ENCODE results near the gene ANKRD2.
"Not testable (repeated sequence)": the region's sequence is repeated elsewhere in the genome, so short reads cannot be mapped to it uniquely, and the experiment has no call there.

The ANKRD2 gene, protein sequence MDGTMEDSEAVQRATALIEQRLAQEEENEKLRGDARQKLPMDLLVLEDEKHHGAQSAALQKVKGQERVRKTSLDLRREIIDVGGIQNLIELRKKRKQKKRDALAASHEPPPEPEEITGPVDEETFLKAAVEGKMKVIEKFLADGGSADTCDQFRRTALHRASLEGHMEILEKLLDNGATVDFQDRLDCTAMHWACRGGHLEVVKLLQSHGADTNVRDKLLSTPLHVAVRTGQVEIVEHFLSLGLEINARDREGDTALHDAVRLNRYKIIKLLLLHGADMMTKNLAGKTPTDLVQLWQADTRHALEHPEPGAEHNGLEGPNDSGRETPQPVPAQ

DNA sequence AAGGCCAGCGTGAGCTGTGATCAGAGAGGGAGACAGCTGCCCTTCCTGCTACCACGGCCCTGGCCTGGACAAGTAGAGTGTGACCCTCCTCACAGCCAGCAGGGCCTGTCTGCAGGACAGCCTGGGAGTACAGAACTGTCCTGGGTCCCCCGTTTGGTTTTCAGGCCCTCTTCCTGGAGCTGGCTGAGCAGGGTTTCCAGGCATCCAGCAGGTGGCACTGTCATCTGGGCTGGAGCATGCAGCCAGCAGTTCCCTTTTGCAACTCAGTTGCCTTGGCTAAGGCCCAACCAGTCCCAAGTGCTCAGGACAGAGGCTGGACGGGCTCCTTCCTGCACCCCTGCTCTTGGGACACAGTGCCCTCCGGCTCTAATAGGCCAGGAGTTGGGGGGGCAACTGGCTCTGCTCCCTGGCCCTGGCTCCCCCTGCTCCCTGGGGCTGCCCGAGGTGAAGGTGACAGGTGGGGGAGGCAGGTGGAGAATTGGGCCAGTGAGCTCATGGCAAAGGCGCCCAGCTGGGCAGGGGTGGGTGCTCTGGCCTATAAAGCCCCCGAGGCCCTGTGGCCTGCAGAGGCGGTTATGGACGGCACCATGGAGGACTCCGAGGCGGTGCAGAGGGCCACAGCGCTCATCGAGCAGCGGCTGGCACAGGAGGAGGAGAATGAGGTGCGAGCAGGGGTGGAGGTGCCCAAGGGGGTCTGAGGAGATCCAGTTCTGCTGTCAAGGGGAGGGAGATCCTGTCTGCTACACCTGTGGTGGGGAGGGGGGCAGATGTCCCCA, at the start of gene ANKRD2:
TSS of gene ANKRD2 (plus strand) at position 566 of the 776 bp plus-strand sequence. CDS start at position 576, 10 bp downstream.
- peak; percentile 31 to 54 (median 43) for DNase-seq (ENCODE audit: low read depth in 2 of 3, low spot score in 1 of 3)

DNA sequence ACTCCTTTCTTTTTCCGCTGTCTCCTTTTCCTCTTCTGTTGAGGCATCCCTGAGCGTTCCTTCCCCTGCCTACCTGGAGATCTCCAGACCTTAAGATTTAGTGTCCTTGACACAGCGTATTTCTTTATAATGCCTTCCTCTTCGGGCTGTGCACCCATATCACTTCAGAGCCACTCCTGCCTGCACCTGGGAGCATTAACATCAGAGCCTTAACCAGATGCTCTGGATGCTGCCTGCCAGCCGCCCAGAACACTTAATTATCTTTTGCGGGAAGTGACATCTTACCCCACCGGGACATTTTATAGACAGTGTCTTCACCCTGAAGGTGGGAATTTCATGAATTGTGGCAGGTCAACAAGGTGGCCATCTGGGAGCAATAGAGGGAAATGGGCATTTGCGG, 49.6 kb upstream of the ANKRD2 start:
- no peak for DNase-seq (ENCODE audit: low read depth in 2 of 3, low spot score in 1 of 3)

DNA sequence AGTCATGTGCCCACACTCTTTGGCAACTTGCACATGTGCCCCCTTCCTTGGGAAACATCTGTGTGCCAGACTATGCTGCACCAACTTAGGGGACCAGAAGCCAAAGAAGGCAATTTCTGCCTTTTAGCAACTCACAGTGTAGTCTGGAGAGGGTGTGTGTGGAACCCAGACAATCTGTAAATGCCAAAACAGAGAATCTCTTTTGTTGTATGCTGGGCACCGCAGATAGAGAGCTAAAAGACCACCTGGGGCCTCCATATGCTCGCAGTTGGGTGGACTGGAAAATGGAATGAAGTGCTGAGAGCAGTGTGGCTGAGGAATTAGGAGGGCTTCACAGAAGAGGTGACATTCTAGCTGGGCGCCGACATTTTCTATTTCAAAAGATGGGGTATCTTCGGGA, 47.5 kb upstream of the ANKRD2 start:
- no peak for DNase-seq (ENCODE audit: low read depth in 2 of 3, low spot score in 1 of 3)

DNA sequence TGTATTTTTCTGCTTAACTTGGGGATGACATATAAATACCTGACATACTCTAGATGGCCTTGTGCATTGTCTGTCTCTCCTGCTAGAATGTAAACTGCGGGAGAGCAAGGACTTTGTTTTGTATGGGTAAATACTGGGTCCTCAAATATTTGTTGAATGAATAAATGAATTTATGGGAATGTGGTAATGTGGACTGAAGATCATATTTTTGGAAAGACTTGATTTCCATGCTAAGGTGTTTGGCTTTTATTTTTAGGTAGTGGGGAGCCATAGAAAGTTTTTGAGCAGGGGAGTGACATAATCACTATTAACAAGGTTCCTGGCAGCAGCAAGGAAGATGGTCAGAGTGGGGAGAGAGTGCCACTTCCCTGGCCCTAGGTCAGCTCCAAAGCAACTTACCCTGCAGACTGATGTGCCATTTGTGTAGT, 46.9 kb upstream of the ANKRD2 start:
- no peak for DNase-seq (ENCODE audit: low read depth in 2 of 3, low spot score in 1 of 3)

DNA sequence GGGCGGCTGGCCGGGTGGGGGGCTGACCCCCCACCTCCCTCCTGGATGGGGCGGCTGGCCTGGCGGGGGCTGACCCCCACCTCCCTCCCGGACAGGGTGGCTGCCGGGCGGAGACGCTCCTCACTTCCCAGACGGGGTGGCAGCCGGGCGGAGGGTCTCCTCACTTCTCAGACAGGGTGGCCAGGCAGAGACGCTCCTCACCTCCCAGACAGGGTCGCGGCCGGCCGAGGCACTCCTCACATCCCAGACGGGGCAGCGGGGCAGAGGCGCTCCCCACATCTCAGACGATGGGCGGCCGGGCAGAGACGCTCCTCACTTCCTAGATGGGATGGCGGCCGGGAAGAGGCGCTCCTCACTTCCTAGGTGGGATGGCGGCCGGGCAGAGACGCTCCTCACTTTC, 43.7 kb upstream of the ANKRD2 start:
- DNase-seq (ENCODE audit: low read depth in 2 of 3, low spot score in 1 of 3), result not testable (repeated sequence)

DNA sequence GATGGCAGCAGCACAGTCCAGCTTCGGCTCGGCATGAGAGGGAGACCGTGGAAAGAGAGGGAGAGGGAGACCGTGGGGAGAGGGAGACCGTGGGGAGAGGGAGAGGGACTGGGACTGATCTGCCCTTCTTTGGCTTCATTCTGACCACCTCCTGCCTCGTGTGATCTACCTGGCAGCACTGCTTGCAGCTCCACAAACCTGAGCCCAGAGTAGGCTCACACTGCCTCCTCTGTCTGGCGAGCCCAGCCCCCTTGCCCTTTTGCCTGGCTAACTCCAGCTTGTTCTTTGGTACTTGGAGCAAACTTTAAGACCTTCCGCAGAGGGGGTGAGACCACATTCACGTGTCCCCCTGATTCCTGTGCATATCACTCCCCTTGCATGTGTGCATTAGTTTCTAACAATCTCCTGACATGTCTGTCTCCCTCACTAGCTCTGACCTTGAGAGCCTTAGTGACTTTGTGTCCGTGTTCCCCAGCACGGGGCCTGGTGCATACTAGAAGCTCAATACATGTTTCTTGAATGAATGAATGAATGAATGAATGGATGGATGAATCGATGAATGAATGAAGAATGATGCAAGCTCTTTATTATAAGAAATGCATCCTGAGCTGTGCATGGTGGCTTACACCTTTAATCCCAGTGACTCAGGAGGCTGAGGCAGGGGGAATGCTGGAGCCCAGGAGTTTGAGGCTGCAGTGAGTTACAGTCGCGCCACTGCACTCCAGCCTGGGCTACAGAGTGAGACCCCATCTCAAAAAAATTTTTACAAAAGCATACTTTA, 42.7 kb upstream of the ANKRD2 start:
- DNase-seq (ENCODE audit: low read depth in 2 of 3, low spot score in 1 of 3), result no peak

DNA sequence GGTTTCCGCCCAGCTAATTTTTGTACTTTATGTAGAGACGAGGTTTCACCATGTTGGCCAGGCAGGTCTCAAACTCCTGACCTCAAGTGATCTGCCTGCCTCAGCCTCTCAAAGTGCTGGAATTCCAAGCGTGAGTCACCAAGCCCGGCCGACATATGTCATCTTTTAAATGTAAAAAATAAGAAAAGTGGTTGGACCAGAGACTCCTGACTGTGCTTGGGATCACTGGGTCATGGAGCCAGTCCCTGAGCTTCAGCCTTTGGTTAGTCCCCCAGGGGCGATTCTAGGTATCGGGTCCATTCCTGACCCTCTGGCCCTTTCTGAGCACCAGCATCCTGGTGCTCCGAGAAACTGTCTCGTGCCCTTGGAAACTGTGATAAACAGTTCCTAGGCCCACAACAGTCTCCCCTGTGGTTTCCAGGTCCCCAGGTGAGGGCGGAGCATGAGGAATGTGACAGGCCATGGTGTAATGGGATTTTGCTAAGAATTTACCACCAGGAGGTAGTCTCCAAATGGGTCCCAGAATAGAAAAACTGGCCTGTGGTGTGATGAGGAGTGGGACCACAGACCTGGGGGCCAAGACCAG, 41.1 kb upstream of the ANKRD2 start:
- DNase-seq (ENCODE audit: low read depth in 2 of 3, low spot score in 1 of 3), result no peak

DNA sequence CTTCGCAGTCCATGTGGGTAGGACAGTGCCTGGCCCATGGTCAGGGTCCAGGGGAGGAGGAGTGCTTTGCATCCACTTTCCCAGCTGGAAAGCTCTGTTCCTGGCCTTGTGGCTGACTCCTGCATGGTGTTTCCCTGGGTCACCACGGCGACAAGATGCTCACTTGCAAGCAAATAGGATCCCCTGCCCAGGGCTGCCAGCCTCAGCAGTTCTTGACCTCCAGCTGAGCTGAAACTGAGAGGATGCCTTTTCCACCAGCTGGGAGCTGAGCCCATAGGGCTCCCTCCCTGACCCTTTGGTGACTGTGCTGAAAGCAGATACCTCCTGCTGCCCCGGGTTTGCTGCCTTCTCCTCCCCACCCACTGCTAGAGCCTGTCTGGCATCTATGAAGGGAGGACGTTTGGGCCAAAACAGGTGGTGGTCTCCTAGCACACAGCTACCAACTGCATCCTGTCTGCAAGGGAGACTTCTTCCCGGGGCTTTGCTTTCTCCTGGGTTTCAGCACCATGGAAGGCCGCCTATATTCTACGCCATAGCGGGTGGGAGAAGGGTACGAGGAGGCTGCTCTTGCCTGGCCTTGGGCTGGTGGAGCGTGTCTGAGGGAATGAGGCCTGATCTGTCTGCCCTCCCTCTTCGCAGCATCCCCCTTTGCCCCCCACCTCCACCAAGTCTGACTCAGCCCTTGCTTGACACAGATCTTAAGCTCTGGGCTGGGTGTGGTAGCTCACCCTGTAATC, 39.5 kb upstream of the ANKRD2 start:
- DNase-seq (ENCODE audit: low read depth in 2 of 3, low spot score in 1 of 3), result no peak

DNA sequence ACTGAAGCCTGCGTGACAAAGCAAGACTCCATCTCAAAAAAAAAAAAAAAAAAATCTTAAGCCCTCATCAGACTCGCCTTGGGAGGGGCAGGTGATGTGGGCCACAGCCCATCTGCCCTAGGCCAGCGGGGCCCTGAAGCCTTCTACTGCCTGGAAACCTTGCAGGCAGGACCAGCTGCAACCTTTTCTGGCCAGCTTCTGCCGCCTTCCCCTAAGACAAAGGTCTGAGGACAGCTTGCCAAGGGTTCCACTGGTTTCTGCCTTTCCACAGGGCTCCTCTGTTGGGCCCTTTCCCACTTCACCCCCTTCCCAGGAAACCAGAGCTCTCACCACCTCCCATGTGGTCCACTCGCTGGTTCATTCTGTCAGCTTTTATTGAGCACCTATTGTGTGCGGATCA, 38.7 kb upstream of the ANKRD2 start:
- no peak for DNase-seq (ENCODE audit: low read depth in 2 of 3, low spot score in 1 of 3)

DNA sequence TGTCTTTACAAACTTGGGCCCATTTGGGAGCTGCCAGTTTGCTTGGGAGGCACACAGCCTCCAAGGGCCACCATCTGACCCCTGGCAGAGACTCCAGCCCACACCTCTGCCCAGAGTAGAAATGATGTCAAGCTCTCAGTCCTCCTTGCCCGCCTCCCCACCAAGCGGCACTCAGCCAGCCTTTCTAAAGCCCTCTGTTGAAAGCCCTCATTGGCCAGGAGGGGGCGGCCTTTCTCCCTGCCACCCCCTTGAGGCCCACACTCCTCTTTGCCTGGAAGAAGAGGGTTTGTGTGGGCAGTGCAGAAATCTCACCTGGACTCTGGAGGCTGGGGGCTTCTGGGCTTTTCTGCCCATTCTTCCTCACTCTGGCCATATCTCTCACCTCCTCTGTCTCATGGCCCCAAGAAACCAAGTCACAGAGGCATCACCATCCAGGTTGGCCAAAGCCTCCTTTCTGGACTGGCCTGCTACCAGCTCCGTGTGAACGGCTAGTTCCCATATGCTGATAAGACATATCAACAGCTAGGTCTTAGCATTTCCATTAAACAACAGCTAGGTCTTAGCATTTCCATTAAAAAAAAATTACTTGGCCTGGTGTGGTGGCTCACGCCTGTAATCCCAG, 37.7 kb upstream of the ANKRD2 start:
- peak in 2 of 3 donors; percentile 26 to 38 for DNase-seq (ENCODE audit: low read depth in 2 of 3, low spot score in 1 of 3)

DNA sequence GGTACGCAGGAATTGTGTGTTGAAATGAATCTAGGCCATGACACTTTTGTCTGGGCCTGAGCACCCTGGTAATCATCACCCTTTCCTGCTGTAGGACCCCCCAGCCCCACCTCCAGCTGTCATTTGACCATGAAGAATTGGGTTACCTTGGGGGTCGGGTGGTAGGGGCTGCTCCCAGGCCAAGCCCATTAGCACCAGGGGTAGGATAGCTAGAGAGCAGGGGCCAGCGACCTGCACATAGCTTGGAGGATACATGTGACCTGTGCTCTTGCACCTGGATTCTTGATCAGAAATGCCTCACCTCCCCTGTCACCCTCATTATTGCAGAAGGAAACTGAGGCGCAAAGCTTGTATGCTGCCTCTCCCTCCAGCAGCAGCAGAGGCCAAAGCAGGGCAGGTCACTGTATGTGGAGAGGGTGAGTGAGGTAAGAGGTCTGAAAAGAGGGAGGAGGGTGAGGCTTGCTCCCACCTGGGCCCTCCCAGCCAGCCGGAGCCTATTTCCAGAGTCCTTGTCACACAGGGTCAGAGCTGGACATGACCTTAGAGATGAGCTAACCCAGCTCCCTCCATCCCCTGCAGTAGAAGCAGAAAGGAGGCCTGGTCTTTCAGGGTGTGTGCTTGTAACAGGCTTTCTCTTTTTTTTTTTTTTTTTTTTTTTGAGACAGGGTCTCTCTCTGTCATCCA, 35.3 kb upstream of the ANKRD2 start:
- no peak for DNase-seq (ENCODE audit: low read depth in 2 of 3, low spot score in 1 of 3)

DNA sequence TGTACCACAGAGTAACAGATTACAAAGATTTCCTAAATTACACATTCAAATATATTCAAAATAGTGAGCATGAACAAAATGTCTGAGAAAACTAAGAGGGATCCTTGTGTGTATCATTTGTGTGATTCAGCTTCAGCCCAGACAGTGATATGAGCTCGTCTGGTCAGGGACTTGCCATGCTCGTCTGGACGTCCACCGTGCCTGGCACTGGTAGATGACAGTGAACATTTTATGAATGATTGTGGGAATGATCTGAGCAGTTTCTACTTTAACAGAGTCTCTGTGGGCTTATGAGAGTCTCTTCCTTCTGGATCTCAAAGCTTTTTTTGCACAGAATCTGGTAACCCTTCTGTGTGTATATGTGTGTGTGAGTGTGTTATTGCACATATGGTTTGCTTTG, 34.2 kb upstream of the ANKRD2 start:
- no peak for DNase-seq (ENCODE audit: low read depth in 2 of 3, low spot score in 1 of 3)

DNA sequence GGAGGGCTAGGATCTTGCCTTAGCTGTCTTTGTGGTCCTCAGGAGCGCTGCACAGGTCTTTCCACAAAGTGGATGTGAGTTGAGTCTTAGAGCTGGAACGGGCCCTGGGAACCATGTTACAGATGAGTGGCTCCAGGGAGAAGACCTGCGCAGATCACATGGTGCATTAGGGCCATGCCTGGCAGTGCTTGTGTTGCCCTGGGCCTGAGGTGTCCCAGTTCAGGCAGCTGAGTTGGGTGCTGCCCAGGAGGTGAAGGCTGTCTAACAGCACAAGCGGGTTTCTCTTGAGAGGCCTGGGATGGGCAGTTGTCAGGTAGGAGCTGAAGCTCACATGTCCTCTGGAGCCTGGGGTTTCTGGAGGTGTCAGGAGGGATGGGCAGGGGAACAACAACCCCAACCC, 33.7 kb upstream of the ANKRD2 start:
- no peak for DNase-seq (ENCODE audit: low read depth in 2 of 3, low spot score in 1 of 3)

DNA sequence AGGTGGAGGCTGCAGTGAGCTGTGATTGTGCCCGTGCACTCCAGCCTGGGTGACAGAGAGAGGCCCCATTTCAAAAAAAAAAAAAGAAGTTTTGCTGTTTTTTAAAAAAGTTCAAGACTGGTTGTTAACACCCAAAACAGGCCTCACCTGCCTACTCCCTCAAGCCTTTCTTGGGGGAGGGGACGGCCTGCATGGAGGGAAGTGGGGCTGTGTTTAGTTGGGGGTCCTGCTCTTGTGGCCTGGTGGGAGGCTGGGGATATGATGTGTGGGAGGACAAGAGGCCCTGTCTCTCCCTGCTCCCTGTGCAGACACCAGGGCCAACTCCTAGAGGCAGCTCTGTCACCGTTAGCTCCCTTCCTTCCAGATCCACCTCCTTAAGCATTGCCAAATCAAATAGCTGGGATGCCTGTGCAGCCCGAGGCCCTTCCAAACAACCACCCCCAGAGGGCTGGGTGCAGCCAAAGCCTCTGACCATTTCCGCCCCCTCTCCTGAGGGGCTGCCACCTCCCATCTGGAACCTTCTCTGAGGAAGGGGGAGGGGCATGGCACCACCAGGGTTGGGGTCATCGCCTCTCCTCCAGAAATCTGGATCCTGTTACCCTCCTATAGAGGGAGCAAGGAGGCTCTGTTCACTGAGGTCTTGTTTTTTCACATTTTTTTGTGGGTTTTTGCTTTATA, 32.9 kb upstream of the ANKRD2 start:
- no peak for DNase-seq (ENCODE audit: low read depth in 2 of 3, low spot score in 1 of 3)

DNA sequence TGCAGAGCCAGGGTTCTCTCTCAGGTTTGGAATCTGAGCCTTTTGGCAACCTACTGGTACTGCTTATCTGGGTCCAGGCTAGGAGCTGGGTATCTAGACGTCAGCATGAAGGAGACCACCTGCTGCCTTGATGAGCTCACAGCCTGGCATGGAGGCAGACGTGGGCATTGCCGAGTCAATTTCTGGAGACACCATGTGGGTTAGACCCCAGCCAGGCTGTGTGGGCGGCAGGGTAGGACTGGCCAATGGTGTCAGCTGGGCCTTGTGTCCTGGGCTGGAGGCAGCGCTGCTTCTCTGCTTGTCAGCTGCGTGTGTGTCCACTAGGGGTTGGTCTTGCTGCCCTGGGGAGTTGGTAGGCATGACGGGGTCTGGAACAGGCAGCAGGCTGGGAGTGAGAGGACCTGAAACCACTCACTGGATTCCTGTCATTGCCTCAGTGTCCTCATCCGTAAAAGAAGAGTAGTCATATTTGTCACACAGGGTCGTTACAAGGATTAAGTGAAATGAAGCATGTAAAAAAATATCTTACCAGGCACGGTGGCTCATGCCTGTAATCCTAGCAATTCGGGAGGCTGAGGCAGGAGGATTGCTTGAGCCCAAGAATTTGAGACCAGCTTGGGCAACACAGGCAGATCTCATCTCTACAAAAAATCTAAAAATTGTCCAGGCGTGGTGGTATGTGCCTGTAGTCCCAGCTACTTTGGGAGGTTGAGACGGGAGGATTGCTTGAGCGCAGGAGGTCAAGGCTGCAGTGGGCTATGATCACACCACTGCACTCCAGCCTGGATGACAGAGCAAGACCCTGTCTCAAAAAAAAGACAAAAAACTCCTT, 31.7 kb upstream of the ANKRD2 start:
- no peak for DNase-seq (ENCODE audit: low read depth in 2 of 3, low spot score in 1 of 3)

DNA sequence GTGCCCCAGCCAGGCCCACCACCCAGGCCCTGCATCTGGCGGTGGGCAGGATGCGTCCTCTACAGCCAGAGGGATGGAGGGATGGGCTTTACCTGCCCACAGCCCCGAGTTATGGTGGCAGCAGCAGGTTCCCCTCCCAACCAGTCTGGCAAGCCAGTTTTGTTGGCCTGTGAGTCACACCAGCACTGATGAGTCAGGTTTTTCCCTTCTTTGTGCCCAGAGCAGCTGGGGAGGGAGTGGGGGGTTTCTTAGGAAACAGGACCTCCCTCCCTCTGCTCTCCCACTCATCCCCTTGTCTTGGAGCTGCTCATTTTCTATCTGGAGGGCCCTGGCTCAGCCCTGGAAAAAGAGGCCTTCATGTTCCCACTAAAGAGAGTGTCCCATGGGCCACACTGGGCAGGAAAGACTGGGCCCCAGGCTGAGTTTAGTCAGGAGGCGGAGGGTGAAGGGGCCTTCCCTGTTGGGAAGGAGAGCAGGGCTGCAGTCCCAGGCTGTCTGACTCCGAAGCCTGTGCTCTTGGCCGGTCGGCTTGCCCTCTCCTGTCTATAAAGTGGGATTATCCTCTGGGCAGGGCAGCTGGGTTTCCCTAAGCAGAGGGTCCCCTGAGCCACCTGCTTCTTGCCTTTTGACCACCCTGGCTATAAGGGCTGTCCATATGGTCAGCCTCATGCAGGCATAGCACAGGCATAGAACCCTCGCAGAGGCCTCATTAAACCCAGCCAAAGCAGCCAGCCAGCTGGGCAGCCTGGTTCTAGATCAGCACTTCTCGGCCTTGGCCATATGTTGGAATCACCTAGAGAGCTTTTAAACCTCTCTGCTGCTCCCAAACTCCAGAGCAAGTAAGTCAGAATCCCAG, 30.2 kb upstream of the ANKRD2 start:
- peak in 2 of 3 donors; percentile 12 to 32 for DNase-seq (ENCODE audit: low read depth in 2 of 3, low spot score in 1 of 3)

DNA sequence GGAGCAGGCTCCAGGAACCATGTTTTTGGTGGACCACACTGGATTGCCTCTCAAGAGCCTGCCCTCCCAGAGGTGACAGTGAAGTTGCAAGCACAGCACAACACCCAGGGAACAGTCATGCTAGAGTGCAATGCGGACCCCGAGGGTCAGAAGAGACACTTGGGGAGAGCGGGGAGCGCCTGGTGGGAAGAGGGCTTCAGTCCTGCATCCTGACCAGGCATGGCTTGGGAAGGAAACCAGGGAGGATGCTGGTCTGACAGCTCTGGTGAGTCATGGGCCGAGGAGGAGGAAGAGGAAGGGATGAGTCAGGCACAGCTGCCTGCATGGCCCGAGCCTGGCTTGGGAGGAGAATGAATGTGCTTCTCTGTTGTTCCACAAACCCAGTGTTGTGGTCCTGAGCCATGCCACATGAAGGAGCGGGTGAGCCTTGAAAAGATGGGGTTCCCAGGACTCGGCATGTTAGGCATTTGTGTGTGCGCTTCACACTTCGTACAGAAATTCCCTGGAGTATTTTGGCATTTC, 29.5 kb upstream of the ANKRD2 start:
- peak; percentile 60 to 62 (median 62) for DNase-seq (ENCODE audit: low read depth in 2 of 3, low spot score in 1 of 3)
